ENCODE data around the gene PJVK. TPM values are rescaled to one million over a fixed set of nuclear protein-coding genes. Genes with fewer than 3 reads are reported as not detected.

Gene PJVK
- total RNA-seq, 4 donors from 2014 or later, result 1.4 to 5.8 (median 2.1) TPM

GRCh38 chr2:178441426-178441825 lies 9.8 kb upstream of the PJVK start:
- no peak for DNase-seq (ENCODE audit: extremely low spot score)
- Histone ChIP-seq H3K27me3 (no peaks in the 10 kb centered on the region), H3K9me3 (no peaks in the 10 kb centered on the region), H3K27ac (replicated peaks in 1 of 4) (no peak overlapping the region), H3K4me3 (no peak overlapping the region), H3K4me1 (no peaks in the 10 kb centered on the region), H3K36me3 (peaks cover 46 to 99% (median 84%) of the 10 kb centered on the region in 4 donors)
- 93% methylated on average over 2 of the region's 2 CpGs for WGBS
- intact Hi-C loops (cut with DNase I), result loop anchor here (10.0 kb wide), 1 partner anchor 83 kb away; no protein-coding TSS in a partner anchor
- TF ChIP-seq CTCF (IDR thresholded peaks at IDR 0.05) (no peak), EP300 (IDR thresholded peaks at IDR 0.05) (no peak)

- H3K27ac ChIP-seq (replicated peaks in 1 of 4), result peak overlapping the region in 3 of 4 donors; percentile 90 to 99 (median 98)
- H3K27me3 ChIP-seq, result no peaks in the 10 kb centered on the region
- TF ChIP-seq POLR2A (IDR thresholded peaks at IDR 0.05; ENCODE audit: low read depth) (no peak), EP300 (IDR thresholded peaks at IDR 0.05) (no peak), POLR2AphosphoS5 (IDR thresholded peaks at IDR 0.05) (no peak), CTCF (IDR thresholded peaks at IDR 0.05) (no peak)
- intact Hi-C loops (cut with DNase I), result loop anchor here (10.0 kb wide), 1 partner anchor 76 kb away; no protein-coding TSS in a partner anchor
- peaks cover 17 to 41% (median 32%) of the 10 kb centered on the region in 4 donors for H3K4me1 ChIP-seq
- peak overlapping the region in 3 of 4 donors; percentile 70 to 92 (median 83) for H3K4me3 ChIP-seq
- WGBS, result 62% methylated on average over 4 of the region's 4 CpGs
- peaks cover 12 to 47% (median 28%) of the 10 kb centered on the region in 4 donors for H3K36me3 ChIP-seq
- no peak for DNase-seq (ENCODE audit: extremely low spot score)
- no peaks in the 10 kb centered on the region for H3K9me3 ChIP-seq
Observed at GRCh38 chr2:178448968-178449661, 2.1 kb upstream of the PJVK start.

- peak overlapping the region; percentile 70 to 95 (median 88) for H3K4me3 ChIP-seq
- intact Hi-C loops (cut with DNase I), result loop anchor here (2.0 to 10.0 kb wide), 2 partner anchors 29 to 75 kb away; partner anchors contain the start of gene FKBP7
- TF ChIP-seq CTCF (IDR thresholded peaks at IDR 0.05) (no peak), EP300 (IDR thresholded peaks at IDR 0.05) (no peak), POLR2A (IDR thresholded peaks at IDR 0.05; ENCODE audit: low read depth) (no peak), POLR2AphosphoS5 (IDR thresholded peaks at IDR 0.05) (no peak)
Observed at GRCh38 chr2:178449700-178450523, 1.3 kb upstream of the PJVK start.

GRCh38 chr2:178450524-178450773 lies 729 bp upstream of the PJVK start:
- peak overlapping the region; percentile 70 to 95 (median 88) for H3K4me3 ChIP-seq
- 0% methylated on average over 7 of the region's 25 CpGs for WGBS
- no peak for DNase-seq (ENCODE audit: extremely low spot score)
- H3K27me3 ChIP-seq, result no peaks in the 10 kb centered on the region
- no peaks in the 10 kb centered on the region for H3K9me3 ChIP-seq
- intact Hi-C loops (cut with DNase I), result loop anchor here (2.0 kb wide), 1 partner anchor 28 kb away; the partner anchor contains the start of gene FKBP7
- peak overlapping the region; percentile 90 to 99 (median 97) for H3K27ac ChIP-seq (replicated peaks in 1 of 4)
- peaks cover 17 to 41% (median 32%) of the 10 kb centered on the region in 4 donors for H3K4me1 ChIP-seq
- no peak for TF ChIP-seq EP300 (IDR thresholded peaks at IDR 0.05)
- TF ChIP-seq POLR2A (IDR thresholded peaks at IDR 0.05; ENCODE audit: low read depth), result no peak
- no peak for TF ChIP-seq POLR2AphosphoS5 (IDR thresholded peaks at IDR 0.05)
- no peak for TF ChIP-seq CTCF (IDR thresholded peaks at IDR 0.05)
- peaks cover 11 to 37% (median 18%) of the 10 kb centered on the region in 4 donors for H3K36me3 ChIP-seq

More at GRCh38 chr2:178449700-178450523, 1.3 kb upstream of the PJVK start:
- H3K9me3 ChIP-seq, result no peaks in the 10 kb centered on the region
- H3K27me3 ChIP-seq, result no peaks in the 10 kb centered on the region
- 7% methylated on average over 11 of the region's 18 CpGs for WGBS
- H3K4me1 ChIP-seq, result peaks cover 17 to 41% (median 32%) of the 10 kb centered on the region in 4 donors
- H3K36me3 ChIP-seq, result peaks cover 12 to 40% (median 23%) of the 10 kb centered on the region in 4 donors
- H3K27ac ChIP-seq (replicated peaks in 1 of 4), result peak overlapping the region; percentile 90 to 99 (median 97)
- no peak for DNase-seq (ENCODE audit: extremely low spot score)
